Measurements from ENCODE around the gene PIGN.

The PIGN gene

GRCh38 chr18:62091487-62092120, 95.3 kb downstream of the PIGN start:
- DNase-seq (ENCODE audit: low spot score in 2 of 2) (no peak), ATAC-seq (replicated peaks; ENCODE audit: extremely low read depth, poor library complexity, severe bottlenecking) (no peak)
- Mint-ChIP-seq H3K9me3 (no peaks in the 10 kb centered on the region), H3K4me1 (no peaks in the 10 kb centered on the region), H3K4me3 (no peak overlapping the region), H3K27me3 (no peaks in the 10 kb centered on the region), H3K36me3 (ENCODE audit: insufficient read depth) (peaks cover 6% of the 10 kb centered on the region), H3K27ac (ENCODE audit: low read depth) (no peak overlapping the region)

- H3K27ac Mint-ChIP-seq (ENCODE audit: low read depth): no peak overlapping the region
- no peaks in the 10 kb centered on the region for H3K4me1 Mint-ChIP-seq
- ATAC-seq (replicated peaks; ENCODE audit: extremely low read depth, poor library complexity, severe bottlenecking): no peak
- H3K27me3 Mint-ChIP-seq: no peaks in the 10 kb centered on the region
- no peak for DNase-seq (ENCODE audit: low spot score in 2 of 2)
- H3K9me3 Mint-ChIP-seq: no peaks in the 10 kb centered on the region
- no peak overlapping the region for H3K4me3 Mint-ChIP-seq
- peaks cover 9% of the 10 kb centered on the region for H3K36me3 Mint-ChIP-seq (ENCODE audit: insufficient read depth)
These were observed 97.7 kb downstream of the PIGN start for GRCh38 chr18:62089174-62089573.

- Mint-ChIP-seq H3K27me3 (no peaks in the 10 kb centered on the region), H3K4me1 (no peaks in the 10 kb centered on the region), H3K27ac (ENCODE audit: low read depth) (no peak overlapping the region), H3K36me3 (ENCODE audit: insufficient read depth) (peaks cover 9% of the 10 kb centered on the region), H3K4me3 (no peak overlapping the region), H3K9me3 (no peaks in the 10 kb centered on the region)
- DNase-seq (ENCODE audit: low spot score in 2 of 2): no peak
- no peak for ATAC-seq (replicated peaks; ENCODE audit: extremely low read depth, poor library complexity, severe bottlenecking)
These were observed 98.7 kb downstream of the PIGN start for GRCh38 chr18:62088156-62088555.

- no peak overlapping the region for H3K4me3 Mint-ChIP-seq
- H3K9me3 Mint-ChIP-seq: no peaks in the 10 kb centered on the region
- ATAC-seq (replicated peaks; ENCODE audit: extremely low read depth, poor library complexity, severe bottlenecking) (no peak), DNase-seq (ENCODE audit: low spot score in 2 of 2) (no peak)
- H3K36me3 Mint-ChIP-seq (ENCODE audit: insufficient read depth): peaks cover 9% of the 10 kb centered on the region
- no peaks in the 10 kb centered on the region for H3K27me3 Mint-ChIP-seq
- H3K4me1 Mint-ChIP-seq: no peaks in the 10 kb centered on the region
- no peak overlapping the region for H3K27ac Mint-ChIP-seq (ENCODE audit: low read depth)
These were observed 101.1 kb downstream of the PIGN start for GRCh38 chr18:62085756-62086155.

GRCh38 chr18:62081761-62082294, 105.0 kb downstream of the PIGN start:
- DNase-seq (ENCODE audit: low spot score in 2 of 2): no peak
- peaks cover 4% of the 10 kb centered on the region for H3K36me3 Mint-ChIP-seq (ENCODE audit: insufficient read depth)
- no peak for ATAC-seq (replicated peaks; ENCODE audit: extremely low read depth, poor library complexity, severe bottlenecking)
- no peak overlapping the region for H3K27ac Mint-ChIP-seq (ENCODE audit: low read depth)
- no peaks in the 10 kb centered on the region for H3K4me1 Mint-ChIP-seq
- no peaks in the 10 kb centered on the region for H3K27me3 Mint-ChIP-seq
- no peak overlapping the region for H3K4me3 Mint-ChIP-seq
- no peaks in the 10 kb centered on the region for H3K9me3 Mint-ChIP-seq

- H3K4me3 Mint-ChIP-seq: no peak overlapping the region
- DNase-seq (ENCODE audit: low spot score in 2 of 2) (no peak), ATAC-seq (replicated peaks; ENCODE audit: extremely low read depth, poor library complexity, severe bottlenecking) (no peak)
- no peaks in the 10 kb centered on the region for H3K4me1 Mint-ChIP-seq
- H3K36me3 Mint-ChIP-seq (ENCODE audit: insufficient read depth): peaks cover 4% of the 10 kb centered on the region
- H3K27me3 Mint-ChIP-seq: no peaks in the 10 kb centered on the region
- no peak overlapping the region for H3K27ac Mint-ChIP-seq (ENCODE audit: low read depth)
- no peaks in the 10 kb centered on the region for H3K9me3 Mint-ChIP-seq
These were observed 105.6 kb downstream of the PIGN start for GRCh38 chr18:62081248-62081647.

GRCh38 chr18:62080172-62080900, 106.5 kb downstream of the PIGN start:
- Mint-ChIP-seq H3K27me3 (no peaks in the 10 kb centered on the region), H3K9me3 (no peaks in the 10 kb centered on the region), H3K27ac (ENCODE audit: low read depth) (no peak overlapping the region), H3K4me3 (no peak overlapping the region), H3K4me1 (no peaks in the 10 kb centered on the region), H3K36me3 (ENCODE audit: insufficient read depth) (peaks cover 4% of the 10 kb centered on the region)
- DNase-seq (ENCODE audit: low spot score in 2 of 2) (no peak), ATAC-seq (replicated peaks; ENCODE audit: extremely low read depth, poor library complexity, severe bottlenecking) (no peak)

- Mint-ChIP-seq H3K4me1 (no peaks in the 10 kb centered on the region), H3K27ac (ENCODE audit: low read depth) (no peak overlapping the region), H3K9me3 (peaks cover 2% of the 10 kb centered on the region), H3K36me3 (ENCODE audit: insufficient read depth) (peaks cover 7% of the 10 kb centered on the region), H3K4me3 (no peak overlapping the region), H3K27me3 (no peaks in the 10 kb centered on the region)
- DNase-seq (ENCODE audit: low spot score in 2 of 2) (no peak), ATAC-seq (replicated peaks; ENCODE audit: extremely low read depth, poor library complexity, severe bottlenecking) (no peak)
These were observed 113.2 kb downstream of the PIGN start for GRCh38 chr18:62073461-62074281.

- H3K27ac Mint-ChIP-seq (ENCODE audit: low read depth): no peak overlapping the region
These were observed 114.5 kb downstream of the PIGN start for GRCh38 chr18:62072370-62072769.

GRCh38 chr18:62071071-62071470, 115.8 kb downstream of the PIGN start:
- Mint-ChIP-seq H3K27me3 (no peaks in the 10 kb centered on the region), H3K4me1 (no peaks in the 10 kb centered on the region), H3K9me3 (peaks cover 6% of the 10 kb centered on the region), H3K4me3 (no peak overlapping the region), H3K27ac (ENCODE audit: low read depth) (no peak overlapping the region), H3K36me3 (ENCODE audit: insufficient read depth) (peaks cover 7% of the 10 kb centered on the region)
- DNase-seq (ENCODE audit: low spot score in 2 of 2) (no peak), ATAC-seq (replicated peaks; ENCODE audit: extremely low read depth, poor library complexity, severe bottlenecking) (no peak)

More at GRCh38 chr18:62072370-62072769, 114.5 kb downstream of the PIGN start:
- peaks cover 7% of the 10 kb centered on the region for H3K36me3 Mint-ChIP-seq (ENCODE audit: insufficient read depth)
- ATAC-seq (replicated peaks; ENCODE audit: extremely low read depth, poor library complexity, severe bottlenecking) (no peak), DNase-seq (ENCODE audit: low spot score in 2 of 2) (no peak)
- H3K4me3 Mint-ChIP-seq: no peak overlapping the region
- no peaks in the 10 kb centered on the region for H3K4me1 Mint-ChIP-seq
- no peaks in the 10 kb centered on the region for H3K27me3 Mint-ChIP-seq
- peaks cover 6% of the 10 kb centered on the region for H3K9me3 Mint-ChIP-seq

- H3K27ac Mint-ChIP-seq (ENCODE audit: low read depth): no peak overlapping the region
- peaks cover 6% of the 10 kb centered on the region for H3K9me3 Mint-ChIP-seq
- ATAC-seq (replicated peaks; ENCODE audit: extremely low read depth, poor library complexity, severe bottlenecking): no peak
- H3K4me1 Mint-ChIP-seq: no peaks in the 10 kb centered on the region
- H3K36me3 Mint-ChIP-seq (ENCODE audit: insufficient read depth): peaks cover 7% of the 10 kb centered on the region
- DNase-seq (ENCODE audit: low spot score in 2 of 2): no peak
- H3K27me3 Mint-ChIP-seq: no peaks in the 10 kb centered on the region
- H3K4me3 Mint-ChIP-seq: no peak overlapping the region
These were observed 116.6 kb downstream of the PIGN start for GRCh38 chr18:62070302-62070701.

GRCh38 chr18:62069556-62069955, 117.3 kb downstream of the PIGN start:
- H3K27me3 Mint-ChIP-seq: no peaks in the 10 kb centered on the region
- DNase-seq (ENCODE audit: low spot score in 2 of 2): no peak
- ATAC-seq (replicated peaks; ENCODE audit: extremely low read depth, poor library complexity, severe bottlenecking): no peak
- H3K9me3 Mint-ChIP-seq: peaks cover 6% of the 10 kb centered on the region
- no peak overlapping the region for H3K4me3 Mint-ChIP-seq
- H3K4me1 Mint-ChIP-seq: no peaks in the 10 kb centered on the region
- H3K27ac Mint-ChIP-seq (ENCODE audit: low read depth): no peak overlapping the region
- peaks cover 7% of the 10 kb centered on the region for H3K36me3 Mint-ChIP-seq (ENCODE audit: insufficient read depth)

Measured in central memory CD8-positive, alpha-beta T cell (primary cell).